Esophagus squamous epithelium (tissue), 4 donors: Measurements from ENCODE around the gene IFNA7.

Source experiments
- POLR2A ChIP-seq, 4 donors: fragments of 450-650 bp; IDR thresholded peaks; one replicate each; pipeline ENCODE4 v1.6.1; 2017; ENCODE audit warnings: antibody characterized with exemption in 4 of 4, mild to moderate bottlenecking in 4 of 4, moderate library complexity in 3 of 4
- TF ChIP-seq, protein P1 (sequence below), 6 experiments: fragments of 450-650 bp in 4 of 6; fragments of 200-600 bp in 2 of 6; sonication (generic) in 2 of 6; IDR thresholded peaks; one replicate each; pipeline ENCODE4 v1.5.1; 2016 to 2019; ENCODE audit warnings: antibody characterized with exemption in 6 of 6, mild to moderate bottlenecking in 4 of 6, moderate library complexity in 4 of 6

DNA sequence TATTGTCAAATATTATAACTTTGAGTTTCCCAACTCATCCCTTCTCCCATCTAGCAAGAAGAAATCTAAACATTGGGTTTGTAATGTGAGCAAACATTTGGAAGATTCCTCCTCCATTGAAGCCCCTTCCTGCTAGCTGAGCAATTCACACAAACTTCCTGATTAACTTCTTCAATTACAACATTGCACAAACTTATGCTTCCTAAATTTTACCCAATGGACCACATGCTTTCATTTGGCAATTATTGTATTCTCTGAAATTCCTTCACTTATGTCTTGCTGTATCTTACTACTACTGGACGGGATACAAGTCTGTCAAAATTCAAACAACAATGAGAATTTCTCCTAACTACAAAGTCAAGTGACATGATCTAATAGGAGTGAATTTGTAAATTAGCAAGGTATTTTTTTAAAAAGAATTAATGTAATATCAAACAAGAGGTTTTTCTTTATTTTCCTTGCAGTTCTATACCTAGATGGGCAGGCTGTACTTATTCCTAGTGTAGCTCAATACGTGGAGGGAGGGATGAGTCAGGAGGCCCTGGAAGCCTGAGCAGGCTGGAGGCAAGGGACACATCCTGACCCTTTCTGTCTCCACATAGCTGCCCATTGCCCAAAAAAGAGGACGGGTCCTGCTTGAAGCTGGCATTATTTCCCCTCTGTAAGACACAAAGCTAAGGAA lies 48.5 kb downstream of the IFNA7 start:
- TF ChIP-seq, protein P1, sequence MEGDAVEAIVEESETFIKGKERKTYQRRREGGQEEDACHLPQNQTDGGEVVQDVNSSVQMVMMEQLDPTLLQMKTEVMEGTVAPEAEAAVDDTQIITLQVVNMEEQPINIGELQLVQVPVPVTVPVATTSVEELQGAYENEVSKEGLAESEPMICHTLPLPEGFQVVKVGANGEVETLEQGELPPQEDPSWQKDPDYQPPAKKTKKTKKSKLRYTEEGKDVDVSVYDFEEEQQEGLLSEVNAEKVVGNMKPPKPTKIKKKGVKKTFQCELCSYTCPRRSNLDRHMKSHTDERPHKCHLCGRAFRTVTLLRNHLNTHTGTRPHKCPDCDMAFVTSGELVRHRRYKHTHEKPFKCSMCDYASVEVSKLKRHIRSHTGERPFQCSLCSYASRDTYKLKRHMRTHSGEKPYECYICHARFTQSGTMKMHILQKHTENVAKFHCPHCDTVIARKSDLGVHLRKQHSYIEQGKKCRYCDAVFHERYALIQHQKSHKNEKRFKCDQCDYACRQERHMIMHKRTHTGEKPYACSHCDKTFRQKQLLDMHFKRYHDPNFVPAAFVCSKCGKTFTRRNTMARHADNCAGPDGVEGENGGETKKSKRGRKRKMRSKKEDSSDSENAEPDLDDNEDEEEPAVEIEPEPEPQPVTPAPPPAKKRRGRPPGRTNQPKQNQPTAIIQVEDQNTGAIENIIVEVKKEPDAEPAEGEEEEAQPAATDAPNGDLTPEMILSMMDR (IDR thresholded peaks at IDR 0.05) = no peak
- no peak for TF ChIP-seq POLR2A (IDR thresholded peaks at IDR 0.05)
